ENCODE measurements around the gene MREG. TPM values are rescaled to one million over a fixed set of nuclear protein-coding genes. Genes with fewer than 3 reads are reported as not detected.

The MREG gene
- total RNA-seq, 1 donor from 2014 or later = 19.1 TPM

GRCh38 chr2:216049452-216049851 lies 36.1 kb upstream of the MREG start:
- Histone ChIP-seq H3K4me3 (no peak overlapping the region), H4K20me1 (ENCODE audit: low read depth) (no peaks in the 10 kb centered on the region), H3K9me3 (ENCODE audit: low read depth) (no peaks in the 10 kb centered on the region), H2AFZ (replicated peaks) (no peak overlapping the region), H3K79me2 (ENCODE audit: low read depth) (no peaks in the 10 kb centered on the region), H3K4me1 (no peaks in the 10 kb centered on the region), H3F3A (ENCODE audit: low read depth) (no peaks in the 10 kb centered on the region), H3K4me2 (no peak overlapping the region), H3K27me3 (no peaks in the 10 kb centered on the region), H3K27ac (no peak overlapping the region), H3K9ac (no peak overlapping the region), H3K36me3 (peaks cover 2% of the 10 kb centered on the region)
- Mint-ChIP-seq H3K4me1 (no peaks in the 10 kb centered on the region), H3K4me3 (no peak overlapping the region), H3K27ac (no peak overlapping the region), H3K9me3 (no peaks in the 10 kb centered on the region), H3K27me3 (ENCODE audit: insufficient read depth, low read depth) (no peaks in the 10 kb centered on the region), H3K36me3 (peaks cover 15% of the 10 kb centered on the region)
- TF ChIP-seq CTCF (IDR thresholded peaks at IDR 0.05) = no peak
- TF ChIP-seq EZH2 (IDR thresholded peaks at IDR 0.05) = no peak
- TF ChIP-seq EZH2phosphoT487 (IDR thresholded peaks at IDR 0.05) = no peak
- DNase-seq (ENCODE audit: low spot score) = no peak

GRCh38 chr2:216047397-216047796 lies 34.0 kb upstream of the MREG start:
- Mint-ChIP-seq H3K4me1 (no peaks in the 10 kb centered on the region), H3K27me3 (ENCODE audit: insufficient read depth, low read depth) (no peaks in the 10 kb centered on the region), H3K4me3 (no peak overlapping the region), H3K36me3 (peaks cover 12% of the 10 kb centered on the region), H3K9me3 (no peaks in the 10 kb centered on the region), H3K27ac (no peak overlapping the region)
- DNase-seq (ENCODE audit: low spot score) = no peak
- Histone ChIP-seq H3K36me3 (peaks cover 2% of the 10 kb centered on the region), H3F3A (ENCODE audit: low read depth) (no peaks in the 10 kb centered on the region), H3K9me3 (ENCODE audit: low read depth) (no peaks in the 10 kb centered on the region), H3K27ac (no peak overlapping the region), H3K4me2 (no peak overlapping the region), H3K4me3 (no peak overlapping the region), H3K4me1 (no peaks in the 10 kb centered on the region), H3K27me3 (no peaks in the 10 kb centered on the region), H3K9ac (no peak overlapping the region), H2AFZ (replicated peaks) (no peak overlapping the region), H4K20me1 (ENCODE audit: low read depth) (no peaks in the 10 kb centered on the region), H3K79me2 (ENCODE audit: low read depth) (no peaks in the 10 kb centered on the region)
- TF ChIP-seq EZH2 (IDR thresholded peaks at IDR 0.05) (no peak), CTCF (IDR thresholded peaks at IDR 0.05) (no peak), EZH2phosphoT487 (IDR thresholded peaks at IDR 0.05) (no peak)

GRCh38 chr2:216044883-216045486 lies 31.6 kb upstream of the MREG start:
- H3K27ac ChIP-seq = no peak overlapping the region
- H3K9me3 ChIP-seq (ENCODE audit: low read depth) = no peaks in the 10 kb centered on the region
- no peaks in the 10 kb centered on the region for H3K79me2 ChIP-seq (ENCODE audit: low read depth)
- no peaks in the 10 kb centered on the region for H3K27me3 Mint-ChIP-seq (ENCODE audit: insufficient read depth, low read depth)
- no peaks in the 10 kb centered on the region for H3K9me3 Mint-ChIP-seq
- H3K36me3 ChIP-seq = peaks cover 2% of the 10 kb centered on the region
- H2AFZ ChIP-seq (replicated peaks) = no peak overlapping the region
- peaks cover 8% of the 10 kb centered on the region for H3K36me3 Mint-ChIP-seq
- H3K4me1 ChIP-seq = no peaks in the 10 kb centered on the region
- H3K9ac ChIP-seq = no peak overlapping the region
- H4K20me1 ChIP-seq (ENCODE audit: low read depth) = no peaks in the 10 kb centered on the region
- no peak overlapping the region for H3K4me3 ChIP-seq
- DNase-seq (ENCODE audit: low spot score) = no peak
- no peak overlapping the region for H3K27ac Mint-ChIP-seq
- no peaks in the 10 kb centered on the region for H3K27me3 ChIP-seq
- H3F3A ChIP-seq (ENCODE audit: low read depth) = no peaks in the 10 kb centered on the region
- no peak overlapping the region for H3K4me3 Mint-ChIP-seq
- no peaks in the 10 kb centered on the region for H3K4me1 Mint-ChIP-seq
- TF ChIP-seq EZH2 (IDR thresholded peaks at IDR 0.05) = no peak
- no peak for TF ChIP-seq CTCF (IDR thresholded peaks at IDR 0.05)
- TF ChIP-seq EZH2phosphoT487 (IDR thresholded peaks at IDR 0.05) = no peak
- H3K4me2 ChIP-seq = no peak overlapping the region

All from neural progenitor cell (in vitro differentiated cells).